Smooth muscle cell of the brain vasculature (primary cell): ENCODE results near the gene GCHFR.

Source experiments
- DNase-seq: peaks from one replicate; pipeline ENCODE4 v3.0.0-alpha.2; 2012; ENCODE audit warnings: low read depth, low spot score

GCHFR gene

DNA sequence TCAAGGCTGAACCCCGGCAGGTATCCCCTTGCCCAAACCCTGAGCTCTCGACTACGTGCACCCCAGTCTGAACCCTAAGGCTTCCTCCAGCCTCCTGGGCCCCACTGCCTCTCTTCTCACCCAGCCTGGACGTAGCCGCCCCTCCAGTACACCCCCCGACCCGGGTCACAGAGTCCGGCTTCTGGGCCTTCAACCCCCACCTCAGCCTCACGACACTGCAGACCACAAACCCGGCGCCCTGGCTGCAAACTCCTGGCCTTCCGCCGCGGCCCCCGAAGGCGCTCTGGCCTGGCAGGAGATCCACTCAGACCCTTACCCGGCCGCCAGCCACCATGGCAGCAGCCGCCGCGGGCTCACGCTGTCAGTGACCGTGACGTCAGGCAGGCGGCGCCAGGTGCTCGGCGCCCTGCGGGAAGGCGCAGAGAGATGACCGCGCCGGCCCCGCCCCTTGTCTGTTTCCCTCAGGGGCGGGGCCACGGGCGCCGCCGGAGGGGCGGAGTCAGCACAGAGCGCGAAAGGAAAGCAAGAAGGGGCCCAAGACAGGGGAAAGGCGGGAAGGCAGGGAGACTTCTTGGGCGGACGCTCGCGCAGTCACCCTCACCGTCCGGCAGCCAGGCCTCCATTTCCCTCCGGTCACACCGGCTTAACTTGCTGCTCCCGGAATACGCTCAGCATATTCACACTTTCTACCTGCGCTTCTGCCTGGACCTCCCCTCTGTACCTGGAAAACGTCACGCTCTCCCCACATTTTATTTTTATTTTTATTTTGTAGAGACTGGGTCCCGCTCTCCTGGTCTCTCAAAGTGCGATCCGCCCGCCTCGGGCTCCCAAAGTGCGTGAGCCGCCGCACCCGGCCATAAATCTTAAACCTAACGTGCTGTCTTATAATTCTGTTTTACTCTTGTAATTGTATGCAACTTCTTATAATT is 8.7 kb upstream of the GCHFR start, which contains the start of gene RMDN3:
Gene RMDN3, minus strand, starts transcription at position 372 of the 929 bp plus-strand sequence. CDS start 471 bp downstream, outside the sequence.
- peak; percentile 88 for DNase-seq

DNA sequence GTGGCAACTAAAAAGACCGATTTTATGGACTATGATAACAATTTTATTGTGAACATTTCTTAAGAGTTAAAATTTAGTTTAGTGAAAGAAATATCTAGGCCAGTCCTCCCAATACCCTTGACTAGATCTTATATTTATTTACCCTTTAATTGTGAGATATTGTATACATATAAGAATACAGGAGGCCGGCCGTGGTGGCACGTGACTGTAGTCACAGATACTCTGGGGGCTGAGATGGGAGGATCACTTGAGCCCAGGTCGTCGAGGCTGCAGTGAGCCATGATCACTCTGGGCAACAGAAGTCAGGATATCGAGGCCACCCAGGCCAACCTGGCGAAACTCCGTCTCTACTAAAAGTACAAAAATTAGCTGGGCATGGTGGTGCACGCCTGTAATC is 8.1 kb upstream of the GCHFR start:
- no peak for DNase-seq

DNA sequence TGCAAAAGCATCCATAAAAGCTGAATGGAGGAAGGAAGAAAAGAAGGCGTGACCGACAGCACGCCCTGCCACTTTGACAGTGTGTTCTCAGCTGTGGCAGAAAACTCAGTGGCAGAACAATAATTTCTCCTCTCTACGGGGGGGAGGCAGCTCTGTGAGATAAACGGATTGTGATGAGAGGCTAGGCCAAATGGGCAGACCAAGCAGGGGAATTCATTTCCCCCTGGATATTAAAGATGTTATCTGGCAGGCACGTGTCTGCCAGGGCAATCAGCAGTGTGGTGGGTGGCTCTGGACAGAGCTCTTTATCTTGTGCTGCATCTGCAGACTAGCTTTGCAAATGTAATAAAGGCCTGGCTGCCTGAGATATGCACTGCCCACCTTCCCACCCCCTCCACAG is 6.9 kb upstream of the GCHFR start:
- DNase-seq = no peak

DNA sequence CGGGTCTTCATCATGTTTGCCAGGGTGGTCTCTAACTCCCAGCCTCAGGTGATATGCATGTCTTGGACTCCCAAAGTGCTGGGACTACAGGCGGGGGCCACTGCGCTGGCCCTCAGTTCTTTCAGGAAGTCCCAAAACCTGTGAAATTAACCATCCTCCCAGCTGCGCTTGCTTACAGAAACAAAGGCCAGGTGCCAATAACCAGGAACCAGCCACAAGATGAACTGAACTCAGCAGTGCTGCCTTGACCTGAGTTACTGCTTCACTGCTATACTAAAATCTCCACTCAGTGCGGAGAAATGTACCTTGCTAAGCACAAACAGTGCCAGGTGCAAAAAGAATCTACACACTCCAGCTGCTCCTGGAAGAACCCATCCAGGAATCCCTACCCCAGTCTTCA is 3.9 kb upstream of the GCHFR start:
- no peak for DNase-seq

DNA sequence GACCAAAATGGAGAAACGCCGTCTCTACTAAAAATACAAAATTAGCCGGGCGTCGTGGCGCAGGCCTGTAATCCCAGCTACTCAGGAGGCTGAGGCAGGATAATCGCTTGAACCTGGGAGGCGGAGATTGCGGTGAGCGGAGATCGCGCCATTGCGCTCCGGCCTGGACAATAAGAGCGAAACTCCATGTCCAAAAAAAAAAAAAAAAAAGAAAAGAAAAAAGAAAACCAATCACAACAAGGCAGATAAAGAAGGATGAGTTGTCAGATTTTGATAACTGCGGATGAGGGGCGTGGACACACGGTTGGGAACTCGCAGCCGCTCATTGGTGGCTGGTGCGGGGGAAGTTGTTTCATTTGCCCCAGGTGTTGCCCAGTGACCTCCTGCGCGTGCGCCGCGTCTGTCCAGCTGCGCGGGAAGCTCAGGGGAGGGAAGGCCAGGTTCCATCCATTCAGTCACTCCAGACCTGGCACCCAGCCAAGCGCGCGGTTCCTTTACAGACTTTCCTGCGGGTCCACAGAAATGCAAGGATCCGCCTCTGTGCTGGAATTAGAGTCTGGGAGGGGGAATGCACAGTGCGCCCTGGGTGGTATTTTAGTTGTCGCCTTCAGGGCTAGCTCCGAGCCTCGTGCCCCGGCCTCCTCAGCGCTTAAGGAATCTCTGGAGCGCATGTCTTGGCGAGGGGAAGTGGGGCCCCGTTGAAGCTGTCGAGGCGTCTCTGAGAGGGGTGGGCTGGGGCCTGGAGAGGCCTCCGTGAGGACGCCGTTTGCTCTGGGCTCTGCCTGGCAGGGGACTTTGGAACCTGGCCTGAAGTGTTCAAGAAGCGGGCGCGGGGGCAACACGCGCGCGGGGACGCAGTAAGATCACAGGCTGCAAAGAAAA is 708 bp upstream of the GCHFR start:
- no peak for DNase-seq

DNA sequence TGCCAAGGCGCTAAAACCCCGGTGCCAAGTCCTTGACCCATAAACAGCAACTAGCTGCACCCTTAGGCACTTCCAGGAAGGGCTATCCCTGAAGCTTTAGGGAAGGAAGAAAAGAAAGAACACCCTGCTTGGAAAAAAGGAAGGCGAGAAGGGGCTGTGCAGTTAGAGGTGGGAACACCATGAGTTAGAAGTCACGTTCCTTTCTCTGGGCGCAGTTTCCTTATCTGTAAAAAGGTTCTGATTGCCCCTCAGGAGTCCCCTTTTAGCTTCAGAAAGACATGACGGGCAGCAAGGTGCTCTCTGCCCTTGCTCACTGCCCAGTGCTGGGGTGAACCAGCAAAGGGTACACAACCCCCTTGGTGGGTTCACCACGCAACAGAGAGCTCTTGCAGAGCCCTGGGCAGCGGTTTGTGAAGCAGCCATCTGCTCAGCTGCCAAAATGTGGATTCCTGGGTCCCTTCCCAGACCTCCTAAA is 798 bp downstream of the GCHFR start:
- DNase-seq = no peak

DNA sequence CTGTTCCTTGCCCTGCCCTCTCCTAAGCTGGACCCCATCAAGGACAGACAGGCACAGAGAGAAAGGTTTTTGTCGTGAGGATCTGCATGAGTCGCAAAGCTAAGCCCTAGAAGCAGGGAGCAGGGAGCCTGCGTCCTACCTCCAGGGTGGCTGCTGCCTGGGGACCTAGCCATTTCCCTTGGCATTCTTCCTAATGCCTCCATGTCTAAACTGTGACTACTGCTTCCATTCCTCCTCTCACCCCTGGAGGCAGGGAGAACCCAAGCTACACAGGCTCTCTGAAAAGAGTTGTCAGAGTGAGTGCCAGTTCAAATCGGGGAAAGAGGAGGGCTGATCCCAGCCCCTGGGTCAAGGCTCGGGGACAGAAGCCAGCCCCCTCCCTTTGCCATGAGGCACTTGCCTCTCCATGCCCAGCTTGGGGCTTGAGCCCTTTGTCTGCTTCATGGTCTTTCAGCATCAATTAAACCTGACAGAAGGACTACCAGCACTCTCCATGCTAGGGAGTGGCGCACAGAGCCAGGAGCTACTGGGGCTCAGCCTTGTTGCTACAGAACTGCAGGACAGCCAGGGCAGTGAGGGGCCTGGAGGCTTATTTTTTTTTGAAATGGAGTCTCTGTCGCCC is 2.4 kb downstream of the GCHFR start:
- DNase-seq = no peak

DNA sequence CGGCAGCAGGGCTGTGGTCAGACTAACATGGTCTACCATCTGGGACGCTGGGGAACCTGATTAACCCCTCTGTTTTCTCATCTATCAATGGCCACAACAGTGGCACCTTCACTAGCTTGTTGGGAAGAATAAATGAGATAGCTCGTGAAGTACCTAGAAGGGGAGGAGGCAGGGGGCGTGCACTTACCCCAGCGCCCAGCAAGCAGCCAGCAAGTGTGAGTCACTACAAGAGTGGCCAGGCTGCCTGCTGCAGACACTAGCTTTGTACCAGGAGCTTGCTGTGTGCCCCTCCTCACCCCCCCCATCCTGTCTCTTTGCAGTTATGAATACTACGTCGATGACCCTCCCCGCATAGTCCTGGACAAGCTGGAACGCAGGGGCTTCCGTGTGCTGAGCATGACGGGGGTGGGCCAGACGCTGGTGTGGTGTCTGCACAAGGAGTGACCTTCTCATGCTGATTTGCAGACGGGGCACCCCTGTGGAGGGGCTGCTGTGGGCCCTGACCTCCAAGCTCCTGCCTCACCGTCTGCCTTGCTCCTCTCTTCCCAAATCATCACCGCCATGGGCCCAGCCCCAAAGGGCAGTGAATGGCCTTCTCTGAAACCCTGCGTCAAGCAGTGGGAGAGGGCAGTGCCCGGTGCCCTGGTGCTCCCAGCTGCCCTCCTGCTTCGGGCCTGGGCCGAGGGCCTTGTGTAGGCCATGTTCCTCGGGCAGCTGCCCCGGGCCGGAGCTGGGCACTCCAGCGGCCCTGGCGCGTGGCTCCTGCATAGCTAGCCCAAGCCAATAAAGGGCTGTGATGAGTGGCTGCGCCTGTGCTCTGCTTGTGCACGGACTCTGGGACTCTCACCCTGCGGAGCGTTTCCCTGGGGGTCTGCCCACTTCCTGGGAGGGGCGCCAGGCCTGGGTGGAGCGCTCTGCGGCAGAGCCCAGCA is 3.3 kb downstream of the GCHFR start:
- no peak for DNase-seq

DNA sequence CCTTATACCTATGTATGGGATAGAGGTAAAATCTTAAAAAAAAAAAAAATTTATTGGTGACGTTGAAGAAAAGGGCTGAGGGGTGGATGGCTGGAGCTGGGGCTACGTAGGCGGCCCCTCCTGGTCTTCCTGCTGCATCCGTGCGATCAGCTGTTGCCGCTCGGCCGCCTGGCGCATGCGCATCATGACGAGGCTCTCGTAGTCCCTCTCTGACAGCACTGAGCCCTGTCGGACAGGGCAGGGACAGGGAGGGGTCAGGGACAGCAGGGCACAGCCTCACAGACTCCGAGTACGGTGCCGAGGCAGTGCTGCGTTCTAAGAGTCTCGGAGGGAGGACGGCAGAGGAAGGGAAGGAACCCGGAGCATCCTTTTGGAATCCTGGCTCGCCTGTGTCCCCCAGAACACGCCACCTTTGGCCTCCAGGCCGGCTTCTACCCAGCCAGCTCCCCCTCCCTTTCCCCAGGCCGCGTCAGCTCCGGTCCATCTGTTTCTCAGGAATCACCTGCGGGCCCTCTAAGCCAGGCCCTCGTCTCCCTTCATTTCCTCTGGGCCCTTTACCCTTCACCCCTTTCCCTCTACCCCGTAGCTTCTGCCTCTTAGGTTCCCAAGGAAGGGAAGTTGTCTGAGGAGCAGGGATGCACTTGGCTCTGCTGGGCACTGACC is 4.1 kb downstream of the GCHFR start:
- no peak for DNase-seq

DNA sequence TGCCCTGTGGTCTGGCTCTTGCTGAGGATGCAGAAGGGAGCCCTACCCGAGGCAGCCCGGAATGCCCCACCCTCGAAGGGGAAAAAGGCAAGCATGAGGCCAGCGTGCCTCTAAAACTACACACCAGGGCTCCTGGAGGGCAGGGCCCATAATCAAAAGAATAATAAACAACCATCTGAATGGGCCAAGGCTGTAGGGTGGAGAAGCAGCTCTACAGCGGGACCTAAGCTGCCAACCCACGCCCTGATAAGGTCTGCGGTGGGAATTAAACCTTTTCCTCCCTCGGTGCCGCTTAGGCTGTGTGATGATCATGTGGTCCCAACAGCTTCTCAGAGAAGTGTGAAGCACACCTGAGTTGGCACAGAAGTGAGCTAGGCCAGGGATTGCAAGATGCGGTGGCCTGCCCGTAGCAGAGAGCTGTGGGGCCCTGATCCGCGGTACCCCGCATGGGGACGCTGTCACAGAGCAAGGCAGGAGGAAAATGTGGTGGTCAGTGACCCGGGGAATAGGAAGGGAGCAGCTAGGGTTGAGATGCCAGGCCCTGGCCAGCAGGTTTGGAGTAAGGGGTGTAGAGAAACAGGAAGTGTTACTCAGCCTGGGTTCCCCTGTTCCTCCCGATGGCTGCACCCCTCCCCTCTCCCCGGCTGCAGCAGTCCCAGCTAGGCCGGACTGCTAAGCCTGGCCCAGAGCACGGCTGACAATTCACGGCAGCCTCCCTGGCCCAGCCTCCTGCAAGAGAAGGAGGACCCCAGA is 4.8 kb downstream of the GCHFR start:
- DNase-seq = no peak

DNA sequence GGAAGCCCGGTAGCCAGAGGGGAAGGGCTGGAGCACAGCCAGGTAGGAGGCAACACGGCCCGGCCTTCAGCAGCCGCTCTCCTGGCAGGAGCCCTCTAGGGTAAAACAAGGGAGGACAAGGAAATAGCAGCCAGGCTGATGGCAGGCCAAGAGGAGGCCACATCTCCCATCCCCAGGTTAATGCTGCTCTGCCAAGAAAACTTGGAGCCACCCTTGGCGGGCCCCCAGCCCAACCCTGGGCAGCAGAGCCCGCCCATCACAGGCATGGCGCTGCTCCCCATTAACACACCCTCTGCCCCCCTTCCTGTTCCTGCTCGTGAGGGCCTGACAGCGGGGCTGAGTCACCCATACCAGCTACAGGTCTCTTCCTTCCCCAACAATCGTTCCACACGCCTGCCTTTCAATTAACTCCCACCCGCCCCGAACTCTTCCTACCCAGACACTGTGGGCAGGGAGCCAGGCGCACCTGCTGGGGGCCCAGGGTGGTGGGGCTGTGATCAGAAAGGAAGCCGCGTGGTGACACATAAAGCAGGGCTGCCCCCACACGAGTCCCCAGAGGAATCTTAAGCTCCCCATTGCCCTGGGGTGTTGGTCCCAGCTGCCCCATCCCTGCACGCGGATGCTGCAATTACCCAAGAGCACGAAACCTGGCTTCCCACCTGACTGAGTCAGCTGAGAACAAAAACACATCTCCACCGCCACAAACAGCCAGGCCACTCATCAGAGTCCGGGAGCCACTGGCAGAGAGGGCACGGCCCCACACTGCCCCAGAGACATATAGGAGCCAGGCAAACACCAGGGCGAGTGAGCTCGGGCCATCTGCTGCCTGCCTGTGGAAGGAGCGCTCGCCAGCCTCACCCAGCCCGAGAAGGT is 5.6 kb downstream of the GCHFR start, which contains the start of gene C15orf62:
Gene C15orf62, plus strand, starts transcription at position 707 of the 873 bp plus-strand sequence. CDS start 516 bp downstream, outside the sequence.
- DNase-seq = no peak

DNA sequence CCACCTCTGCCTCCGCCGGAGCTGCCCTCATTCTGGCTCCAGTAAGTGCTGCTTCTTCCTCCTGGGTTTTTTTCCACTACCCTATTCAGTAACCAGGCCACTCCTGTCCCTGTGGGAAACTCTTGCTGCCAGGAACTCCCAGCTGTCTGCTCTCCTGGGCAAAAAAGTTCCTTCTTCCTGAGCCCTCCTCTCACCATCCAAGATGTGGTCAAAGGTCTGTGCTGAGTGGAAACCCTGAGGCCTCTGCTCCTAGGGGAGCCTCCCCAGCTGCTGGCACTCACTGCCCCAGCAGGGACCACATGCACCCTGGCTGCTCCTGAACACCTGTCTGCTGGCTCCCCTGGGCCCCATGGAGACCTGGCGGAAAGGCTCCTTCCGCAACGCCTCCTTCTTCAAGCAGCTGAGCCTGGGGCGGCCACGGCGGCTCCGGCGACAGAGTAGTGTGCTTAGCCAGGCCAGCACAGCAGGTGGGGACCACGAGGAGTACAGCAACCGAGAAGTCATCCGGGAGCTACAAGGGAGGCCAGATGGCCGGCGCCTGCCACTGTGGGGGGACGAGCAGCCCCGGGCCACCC is 6.4 kb downstream of the GCHFR start:
- no peak for DNase-seq

DNA sequence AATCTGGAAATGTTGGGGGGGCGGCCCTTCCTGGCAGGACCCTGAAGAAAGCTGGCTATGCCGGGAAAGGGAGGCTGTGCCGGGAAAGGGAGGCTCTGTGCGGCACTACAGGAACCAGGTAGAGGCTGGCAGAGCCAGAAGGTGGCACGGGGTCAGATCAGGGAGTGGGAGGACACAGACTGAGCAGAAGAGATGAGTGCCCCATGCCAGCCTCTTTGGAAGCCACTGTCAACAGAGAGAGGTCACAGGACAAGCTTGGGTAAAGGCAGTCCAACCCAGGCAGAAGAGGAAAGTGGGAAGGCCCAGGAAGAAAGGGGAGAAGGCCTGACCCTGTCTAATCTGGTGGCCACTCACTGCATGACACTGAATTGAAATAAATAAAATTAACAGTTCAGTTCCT is 7.4 kb downstream of the GCHFR start:
- DNase-seq = no peak

DNA sequence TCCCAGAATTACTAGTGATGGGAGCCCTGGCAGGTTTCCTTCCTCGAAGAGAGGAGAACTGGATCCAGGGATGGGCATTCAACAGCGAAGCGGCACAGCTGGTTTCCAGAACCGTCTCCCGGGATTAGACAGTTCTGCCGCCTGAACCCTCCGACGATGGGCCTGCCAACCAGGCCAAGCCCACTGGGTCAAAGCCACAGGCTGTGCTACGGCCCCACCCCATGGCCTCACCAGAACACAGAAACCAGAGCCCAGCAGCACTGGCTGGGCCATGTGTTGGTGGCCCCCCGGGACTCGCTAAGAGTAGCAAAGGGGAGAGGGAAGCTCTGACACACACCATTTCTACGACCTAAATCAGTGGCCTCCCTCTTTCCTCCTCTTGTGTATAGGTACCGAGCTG is 8.1 kb downstream of the GCHFR start:
- no peak for DNase-seq

DNA sequence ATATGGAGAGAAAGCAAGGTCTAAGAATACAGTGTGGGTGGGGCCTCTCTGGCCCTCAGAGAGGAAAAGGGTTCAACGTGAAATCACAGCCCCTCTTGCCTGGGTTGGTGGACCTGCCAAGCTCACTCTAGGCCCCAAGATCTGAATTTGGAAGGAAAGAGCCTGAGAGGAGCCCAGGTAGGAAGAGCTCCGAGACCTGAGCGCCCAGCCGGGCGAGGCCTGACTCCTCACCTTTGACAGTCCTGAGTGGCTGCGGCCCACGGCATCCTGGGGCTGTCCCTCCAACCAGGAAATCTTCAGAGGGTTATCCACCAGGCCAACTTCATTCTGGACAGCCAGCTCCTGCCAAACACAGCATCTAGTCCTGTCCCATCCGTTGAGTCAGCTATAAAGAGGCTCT is 9.6 kb downstream of the GCHFR start:
- DNase-seq = no peak

DNA sequence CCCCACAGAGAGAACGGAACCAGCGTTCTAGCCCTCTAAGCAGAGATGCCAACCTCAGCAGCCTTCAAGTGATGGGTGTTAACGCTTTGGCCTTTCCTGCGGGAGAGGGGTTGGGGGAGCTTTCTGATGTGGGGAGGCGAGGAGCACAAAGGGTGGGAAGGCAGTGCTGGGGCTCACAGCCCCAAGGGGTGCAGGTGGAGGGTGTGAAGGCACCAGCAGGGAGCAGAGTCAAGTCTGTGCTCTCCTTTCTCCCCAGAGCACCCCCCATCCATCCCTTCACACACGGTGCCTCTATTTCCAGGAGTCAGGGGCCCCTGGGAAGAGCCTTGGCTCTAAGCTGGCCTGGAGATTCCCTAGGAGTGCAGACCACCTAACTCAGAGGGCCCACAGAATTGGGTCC is 10.0 kb downstream of the GCHFR start:
- no peak for DNase-seq

DNA sequence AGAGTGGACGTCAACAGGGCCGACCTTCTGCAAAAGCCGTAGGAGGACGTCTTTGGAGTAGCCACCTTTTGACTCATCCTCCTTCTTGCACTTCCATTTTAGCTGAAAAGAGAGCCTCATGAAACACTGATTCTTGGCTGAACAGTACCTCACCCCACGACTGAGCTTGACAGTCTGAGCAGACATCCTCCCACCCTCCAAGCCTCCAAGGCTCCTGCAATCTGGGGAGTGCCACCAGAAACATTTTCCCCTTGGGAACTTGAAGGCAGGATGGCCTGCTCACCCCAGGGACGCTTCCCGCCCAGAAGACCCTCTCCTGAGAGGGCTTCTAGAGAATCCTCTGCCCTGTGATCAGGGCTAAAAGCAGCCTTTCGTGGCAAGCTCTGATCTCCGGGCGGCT is 11.1 kb downstream of the GCHFR start:
- no peak for DNase-seq
